Colonic mucosa (tissue), 4 donors: ENCODE results near the gene CACNG8. TPM values are rescaled to one million over a fixed set of nuclear protein-coding genes. Genes with fewer than 3 reads are reported as not detected.

Experiments used
- DNase-seq: peaks from one replicate; pipeline ENCODE4 v3.0.0-alpha.2; 2020
- H3K27ac ChIP-seq: fragments of 200-600 bp; one replicate; pipeline ENCODE4 v1.8.0; 2021
- H3K27me3 ChIP-seq: fragments of 200-600 bp; one replicate; pipeline ENCODE4 v1.8.0; 2021
- H3K36me3 ChIP-seq: fragments of 200-600 bp; one replicate; pipeline ENCODE4 v1.8.0; 2021
- H3K4me1 ChIP-seq: fragments of 200-600 bp; one replicate; pipeline ENCODE4 v1.8.0; 2021; ENCODE audit warnings: mild to moderate bottlenecking
- H3K4me3 ChIP-seq: fragments of 200-600 bp; one replicate; pipeline ENCODE4 v1.8.0; 2021
- H3K9ac ChIP-seq, 2 donors: one replicate each; pipeline ENCODE4 v1.7.0; 2013; ENCODE audit warnings: control low read depth in 2 of 2, low read depth in 2 of 2, low read length in 2 of 2
- H3K9me3 ChIP-seq: fragments of 200-600 bp; one replicate; pipeline ENCODE4 v1.8.0; 2021
- CTCF ChIP-seq: fragments of 200-600 bp; IDR thresholded peaks from one replicate; pipeline ENCODE4 v1.8.0; 2022; ENCODE audit warnings: antibody characterized with exemption, mild to moderate bottlenecking
- intact Hi-C: fragments of 100-400 bp; cut with DNase I; formaldehyde crosslinking; loops from one replicate; pipeline ENCODE4 v1.14.1; 2022
- total RNA-seq, 2 donors: library from RNA; stranded (reverse); fragmentation: NEBNext Ultra II Directional in 1 of 2; extraction: Animal tissue kit (Norgen Biotek cat#: 25700) in 1 of 2; gene quantifications; one replicate each; pipeline ENCODE4 v1.2.1, GENCODE V29; 2021
- donor health status: healthy.
- donor health status: DM: no; HTN: no; CAD: no.
- donor health status: DM: no; HTN: no; CAD: no.

The CACNG8 gene
- total RNA-seq, 2 donors from 2014 or later = 0.02 to 0.03 TPM

GRCh38 chr19:53957448-53958167 is 5.1 kb upstream of the CACNG8 start:
- H3K27ac ChIP-seq = no peak overlapping the region
- peaks cover 24% of the 10 kb centered on the region for H3K27me3 ChIP-seq
- H3K9ac ChIP-seq = no peak overlapping the region
- intact Hi-C loops = no loop called here
- H3K36me3 ChIP-seq = no peaks in the 10 kb centered on the region
- H3K9me3 ChIP-seq = no peaks in the 10 kb centered on the region
- DNase-seq = no peak
- H3K4me3 ChIP-seq = no peak overlapping the region
- no peak for TF ChIP-seq CTCF
- H3K4me1 ChIP-seq = no peaks in the 10 kb centered on the region

- no peak for TF ChIP-seq CTCF
- intact Hi-C loops = no loop called here
Measured at GRCh38 chr19:53958168-53958571, 4.6 kb upstream of the CACNG8 start.

GRCh38 chr19:53958823-53959757 is 3.6 kb upstream of the CACNG8 start:
- Histone ChIP-seq H3K4me3 (no peak overlapping the region), H3K4me1 (no peaks in the 10 kb centered on the region), H3K9me3 (no peaks in the 10 kb centered on the region), H3K27me3 (peaks cover 29% of the 10 kb centered on the region), H3K9ac (no peak overlapping the region), H3K36me3 (no peaks in the 10 kb centered on the region), H3K27ac (no peak overlapping the region)
- intact Hi-C loops = no loop called here
- no peak for TF ChIP-seq CTCF
- no peak for DNase-seq

More at GRCh38 chr19:53958168-53958571, 4.6 kb upstream of the CACNG8 start:
- no peaks in the 10 kb centered on the region for H3K36me3 ChIP-seq
- DNase-seq = no peak
- no peaks in the 10 kb centered on the region for H3K9me3 ChIP-seq
- no peak overlapping the region for H3K27ac ChIP-seq
- H3K4me3 ChIP-seq = no peak overlapping the region
- H3K9ac ChIP-seq = no peak overlapping the region
- no peaks in the 10 kb centered on the region for H3K4me1 ChIP-seq
- H3K27me3 ChIP-seq = peaks cover 25% of the 10 kb centered on the region

- Histone ChIP-seq H3K4me3 (no peak overlapping the region), H3K9me3 (no peaks in the 10 kb centered on the region), H3K27ac (no peak overlapping the region), H3K36me3 (no peaks in the 10 kb centered on the region), H3K4me1 (no peaks in the 10 kb centered on the region), H3K27me3 (peaks cover 29% of the 10 kb centered on the region), H3K9ac (no peak overlapping the region)
- DNase-seq = no peak
- intact Hi-C loops = no loop called here
- no peak for TF ChIP-seq CTCF
Measured at GRCh38 chr19:53960187-53960586, 2.5 kb upstream of the CACNG8 start.

GRCh38 chr19:53960886-53961285 is 1.9 kb upstream of the CACNG8 start:
- Histone ChIP-seq H3K4me3 (no peak overlapping the region), H3K4me1 (no peaks in the 10 kb centered on the region), H3K27ac (no peak overlapping the region), H3K9me3 (no peaks in the 10 kb centered on the region), H3K27me3 (peaks cover 29% of the 10 kb centered on the region), H3K36me3 (no peaks in the 10 kb centered on the region), H3K9ac (no peak overlapping the region)
- TF ChIP-seq CTCF = no peak
- intact Hi-C loops = no loop called here
- DNase-seq = no peak
